ENCODE data around the gene ACVR1B. TPM values are rescaled to one million over a fixed set of nuclear protein-coding genes. Genes with fewer than 3 reads are reported as not detected.

Gene ACVR1B
- total RNA-seq, 1 donor from 2014 or later, result 23.6 TPM

GRCh38 chr12:51992246-51992645 is 40.7 kb downstream of the ACVR1B start:
- H3K27me3 ChIP-seq, result no peaks in the 10 kb centered on the region
- no peaks in the 10 kb centered on the region for H3K4me1 ChIP-seq
- no peak for TF ChIP-seq CTCF (IDR thresholded peaks at IDR 0.05)
- TF ChIP-seq POLR2A (IDR thresholded peaks at IDR 0.05), result no peak
- TF ChIP-seq POLR2AphosphoS5 (IDR thresholded peaks at IDR 0.05; ENCODE audit: insufficient read depth in 1 of 2, low read depth in 1 of 2), result no peak
- H3K36me3 ChIP-seq, result peaks cover 6 to 34% of the 10 kb centered on the region in 2 donors
- intact Hi-C loops (cut with DNase I), result no loop called here
- DNase-seq (ENCODE audit: extremely low spot score in 2 of 2), result no peak
- no peak overlapping the region for H3K27ac ChIP-seq
- no peak overlapping the region for H3K4me3 ChIP-seq
- H3K9me3 ChIP-seq, result no peaks in the 10 kb centered on the region

DNA sequence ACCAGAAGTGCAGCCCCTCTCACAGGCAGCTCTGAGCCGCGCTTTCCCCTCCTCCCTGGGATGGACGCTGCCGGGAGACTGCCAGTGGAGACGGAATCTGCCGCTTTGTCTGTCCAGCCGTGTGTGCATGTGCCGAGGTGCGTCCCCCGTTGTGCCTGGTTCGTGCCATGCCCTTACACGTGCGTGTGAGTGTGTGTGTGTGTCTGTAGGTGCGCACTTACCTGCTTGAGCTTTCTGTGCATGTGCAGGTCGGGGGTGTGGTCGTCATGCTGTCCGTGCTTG is 43.0 kb downstream of the ACVR1B start:
- Histone ChIP-seq H3K27me3 (no peaks in the 10 kb centered on the region), H3K36me3 (peaks cover 6 to 27% of the 10 kb centered on the region in 2 donors), H3K9me3 (no peaks in the 10 kb centered on the region), H3K4me1 (no peaks in the 10 kb centered on the region), H3K27ac (no peak overlapping the region), H3K4me3 (no peak overlapping the region)
- intact Hi-C loops (cut with DNase I), result no loop called here
- TF ChIP-seq POLR2A (IDR thresholded peaks at IDR 0.05) (no peak), CTCF (IDR thresholded peaks at IDR 0.05) (no peak), POLR2AphosphoS5 (IDR thresholded peaks at IDR 0.05; ENCODE audit: insufficient read depth in 1 of 2, low read depth in 1 of 2) (no peak)
- no peak for DNase-seq (ENCODE audit: extremely low spot score in 2 of 2)

GRCh38 chr12:51994959-51995358 is 43.5 kb downstream of the ACVR1B start:
- no peak for DNase-seq (ENCODE audit: extremely low spot score in 2 of 2)
- Histone ChIP-seq H3K9me3 (no peaks in the 10 kb centered on the region), H3K4me3 (no peak overlapping the region), H3K27ac (no peak overlapping the region), H3K4me1 (no peaks in the 10 kb centered on the region), H3K27me3 (no peaks in the 10 kb centered on the region), H3K36me3 (peaks cover 6 to 27% of the 10 kb centered on the region in 2 donors)
- intact Hi-C loops (cut with DNase I), result loop anchor here (1.0 kb wide), 1 partner anchor 27 kb away; no protein-coding TSS in a partner anchor
- TF ChIP-seq CTCF (IDR thresholded peaks at IDR 0.05) (no peak), POLR2A (IDR thresholded peaks at IDR 0.05) (no peak), POLR2AphosphoS5 (IDR thresholded peaks at IDR 0.05; ENCODE audit: insufficient read depth in 1 of 2, low read depth in 1 of 2) (no peak)

- no peak overlapping the region for H3K27ac ChIP-seq
- no peak for TF ChIP-seq CTCF (IDR thresholded peaks at IDR 0.05)
- TF ChIP-seq POLR2AphosphoS5 (IDR thresholded peaks at IDR 0.05; ENCODE audit: insufficient read depth in 1 of 2, low read depth in 1 of 2), result no peak
- peaks cover 6 to 19% of the 10 kb centered on the region in 2 donors for H3K36me3 ChIP-seq
- no peaks in the 10 kb centered on the region for H3K9me3 ChIP-seq
- intact Hi-C loops (cut with DNase I), result no loop called here
- H3K4me1 ChIP-seq, result no peaks in the 10 kb centered on the region
- no peaks in the 10 kb centered on the region for H3K27me3 ChIP-seq
- no peak overlapping the region for H3K4me3 ChIP-seq
- DNase-seq (ENCODE audit: extremely low spot score in 2 of 2), result no peak
Measured at GRCh38 chr12:51997136-51997535, 45.6 kb downstream of the ACVR1B start.

DNA sequence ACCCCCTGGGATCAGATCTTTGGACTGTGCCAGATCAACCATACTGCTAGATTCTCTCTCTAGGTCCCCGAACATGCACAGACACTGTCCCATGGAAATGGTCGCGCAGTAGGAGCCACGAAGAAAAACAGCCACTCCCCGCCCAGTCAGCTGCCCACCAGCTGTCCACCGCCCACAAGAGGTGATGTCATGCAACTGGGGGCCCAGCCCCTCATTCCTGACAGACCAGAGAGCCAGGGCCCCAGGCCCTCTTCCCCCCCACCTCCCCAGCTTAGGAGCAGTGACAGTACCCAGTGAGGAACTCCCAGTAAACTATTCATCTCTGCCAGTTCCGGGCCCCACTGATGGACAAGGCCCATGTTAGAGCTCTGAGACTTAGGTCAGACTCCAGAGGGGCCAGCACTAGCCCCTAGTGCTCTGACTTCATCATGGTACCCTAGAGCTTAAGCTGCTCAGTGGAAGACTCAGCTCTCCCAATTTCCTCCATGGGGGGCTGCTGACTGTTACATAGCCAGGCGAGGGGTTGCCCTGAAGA is 51.6 kb downstream of the ACVR1B start:
- H3K27me3 ChIP-seq, result no peaks in the 10 kb centered on the region
- intact Hi-C loops (cut with DNase I), result no loop called here
- H3K36me3 ChIP-seq, result no peaks in the 10 kb centered on the region

More for the DNA sequence above, 51.6 kb downstream of the ACVR1B start:
- DNase-seq (ENCODE audit: extremely low spot score in 2 of 2), result no peak
- Histone ChIP-seq H3K9me3 (no peaks in the 10 kb centered on the region), H3K4me1 (peaks cover 19% of the 10 kb centered on the region), H3K4me3 (no peak overlapping the region), H3K27ac (no peak overlapping the region)
- TF ChIP-seq POLR2AphosphoS5 (IDR thresholded peaks at IDR 0.05; ENCODE audit: insufficient read depth in 1 of 2, low read depth in 1 of 2) (no peak), CTCF (IDR thresholded peaks at IDR 0.05) (no peak), POLR2A (IDR thresholded peaks at IDR 0.05) (no peak)

Measured in vagina (tissue), 2 donors.